Cerebellar nuclear complex (tissue), 1 donor: Measurements from ENCODE around the gene ABLIM2.

Experiments
- DNase-seq, 2 experiments: peaks; one replicate each; lab custom pipeline; 2025; lab: John Stamatoyannopoulos, UW

Gene ABLIM2

DNA sequence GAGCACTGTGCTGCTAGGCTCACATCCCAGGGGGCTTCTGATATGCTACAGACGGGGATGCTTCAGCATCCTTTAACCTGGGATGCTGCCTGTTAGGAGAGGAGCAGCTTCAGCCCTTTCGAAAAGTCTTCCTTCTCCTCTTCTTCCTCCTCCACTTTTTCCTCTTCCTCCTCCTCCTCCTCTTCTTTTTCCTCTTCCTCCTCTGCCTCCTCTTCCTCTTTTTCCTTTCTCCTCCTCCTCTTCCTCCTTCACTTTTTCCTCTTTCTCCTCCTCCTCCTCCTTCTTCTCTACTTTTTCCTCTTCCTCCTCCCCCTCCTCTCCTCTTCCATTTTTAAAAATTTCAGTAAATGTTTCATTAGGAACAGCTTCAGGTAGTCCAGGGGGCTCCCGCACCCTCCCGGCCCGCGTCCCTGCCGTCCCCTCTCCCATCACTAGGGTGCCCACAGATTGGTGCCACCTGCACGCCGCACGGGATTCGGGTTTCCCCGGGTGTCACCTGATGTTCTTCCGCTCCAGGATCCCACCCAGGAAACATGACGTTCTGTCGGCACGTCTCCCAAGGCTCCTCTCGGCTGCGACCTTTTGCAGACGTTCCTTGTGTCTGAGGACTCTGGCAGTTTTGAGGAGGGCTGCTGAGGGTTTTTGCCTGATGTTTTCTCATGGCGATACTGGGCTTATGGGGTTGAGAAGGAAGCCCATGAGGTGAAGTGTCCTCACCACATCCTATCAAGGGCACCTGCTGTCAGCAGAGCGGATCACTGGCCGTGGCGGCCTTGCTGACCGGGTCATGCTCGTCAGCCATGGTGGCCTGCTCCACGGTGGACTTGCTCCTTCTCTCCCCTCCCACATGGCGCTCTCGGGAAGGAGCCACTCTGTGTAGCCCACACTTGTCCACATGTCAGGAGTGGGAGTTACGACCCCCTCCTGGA is 135.6 kb downstream of the ABLIM2 start:
- DNase-seq, result no peak

DNA sequence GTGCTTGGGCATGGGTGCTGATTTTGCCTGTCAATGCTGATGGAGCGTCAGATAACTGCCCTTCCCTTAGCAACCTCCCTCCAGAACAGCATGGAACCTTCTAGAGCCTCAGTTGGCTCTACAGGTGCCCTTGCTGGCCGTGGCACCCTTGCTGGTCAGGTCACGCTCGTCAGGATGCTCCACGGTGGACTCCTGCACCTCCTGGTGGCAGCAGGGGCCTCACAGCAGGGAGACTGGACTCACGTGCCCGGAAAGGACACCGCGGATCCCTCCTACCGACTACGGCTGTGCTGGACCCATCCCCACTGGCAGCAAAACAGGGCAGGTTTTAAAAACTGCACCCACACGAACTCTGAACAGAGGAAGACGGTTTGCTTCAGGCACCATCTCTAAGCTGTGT is 136.8 kb downstream of the ABLIM2 start:
- DNase-seq, result no peak

DNA sequence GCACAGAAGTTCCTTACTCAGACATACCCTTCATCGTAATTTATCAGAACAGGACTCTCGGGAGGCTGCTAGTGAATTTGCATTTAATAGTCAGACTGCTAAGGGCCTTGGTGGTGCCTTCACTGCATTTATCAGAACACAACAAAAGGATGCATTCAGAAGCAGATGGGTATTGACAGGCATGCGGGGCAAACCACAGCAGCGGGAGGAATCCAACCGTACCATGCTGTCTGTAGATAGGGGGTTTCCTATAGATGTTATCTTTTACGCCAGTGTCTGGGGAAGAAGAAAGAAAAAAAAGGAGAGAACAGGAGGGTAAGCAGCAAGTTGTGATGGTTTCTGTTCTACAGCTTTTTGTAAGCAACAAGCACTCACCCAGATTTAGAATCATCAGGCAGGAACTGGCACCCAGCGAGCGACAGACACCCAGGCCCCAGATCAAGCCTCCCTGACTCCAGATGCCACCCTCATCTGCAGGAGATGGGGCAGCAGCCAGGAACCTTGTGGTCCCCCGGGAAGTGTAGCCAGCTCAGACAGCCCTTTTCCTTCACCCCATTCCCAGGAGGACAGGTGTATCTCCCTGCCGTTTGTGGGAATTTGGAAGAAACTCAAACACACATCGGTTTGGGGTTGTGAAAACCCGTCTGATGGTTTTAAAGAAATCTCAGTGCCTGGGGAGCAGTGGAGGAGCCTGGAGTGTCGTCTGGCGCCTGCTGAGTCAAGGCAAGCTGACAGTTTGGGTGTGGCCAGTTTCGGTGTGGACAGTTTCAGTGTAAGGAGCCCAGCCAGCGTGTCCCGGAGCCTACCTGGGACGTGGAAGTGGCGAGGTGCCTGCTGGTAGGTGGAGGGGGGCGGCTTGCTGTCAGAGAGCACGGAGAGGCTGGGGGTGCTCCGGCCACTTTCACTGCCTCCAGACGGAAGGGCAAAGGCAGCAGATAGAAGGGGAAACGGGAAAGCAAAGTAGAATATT is 138.9 kb downstream of the ABLIM2 start:
- DNase-seq, result no peak

DNA sequence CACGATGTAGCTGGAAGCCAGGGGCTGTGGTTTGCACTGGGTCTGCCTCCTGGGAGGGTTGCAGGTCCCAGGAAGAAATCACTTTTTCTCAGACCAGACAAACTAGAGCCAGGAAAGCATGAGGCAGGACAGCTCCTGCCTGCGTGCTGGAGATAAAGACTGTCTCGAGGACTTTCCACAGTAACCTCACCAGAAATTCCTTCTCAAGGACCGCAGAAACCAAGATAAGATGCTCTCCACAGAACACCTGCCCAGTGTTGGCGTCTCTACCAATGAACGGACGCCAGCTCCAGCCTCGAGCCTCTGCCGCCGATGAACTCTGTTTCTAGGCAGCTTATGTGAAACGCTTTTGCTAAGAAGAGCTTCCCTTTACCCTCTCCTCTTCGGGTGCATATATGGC is 142.1 kb downstream of the ABLIM2 start:
- DNase-seq, result no peak

DNA sequence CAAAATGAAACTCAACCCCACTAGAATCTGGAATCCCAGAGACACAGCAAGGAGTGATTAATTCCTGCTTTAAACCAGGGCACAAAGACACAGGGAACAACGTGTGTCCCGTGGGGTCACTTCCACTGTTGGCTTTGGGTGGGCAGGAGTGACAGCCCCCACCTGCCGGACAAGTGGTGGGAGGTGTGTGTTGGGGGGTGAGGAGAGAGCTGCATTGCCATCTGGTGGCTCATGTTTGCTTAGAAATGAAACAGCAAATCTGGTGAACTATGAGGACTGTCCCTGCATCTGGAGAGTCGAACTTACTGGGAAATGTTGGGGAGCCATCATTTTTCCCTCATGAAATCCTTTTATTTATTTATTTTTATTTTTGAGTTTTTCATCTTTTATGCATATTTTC is 143.1 kb downstream of the ABLIM2 start:
- DNase-seq, result no peak

DNA sequence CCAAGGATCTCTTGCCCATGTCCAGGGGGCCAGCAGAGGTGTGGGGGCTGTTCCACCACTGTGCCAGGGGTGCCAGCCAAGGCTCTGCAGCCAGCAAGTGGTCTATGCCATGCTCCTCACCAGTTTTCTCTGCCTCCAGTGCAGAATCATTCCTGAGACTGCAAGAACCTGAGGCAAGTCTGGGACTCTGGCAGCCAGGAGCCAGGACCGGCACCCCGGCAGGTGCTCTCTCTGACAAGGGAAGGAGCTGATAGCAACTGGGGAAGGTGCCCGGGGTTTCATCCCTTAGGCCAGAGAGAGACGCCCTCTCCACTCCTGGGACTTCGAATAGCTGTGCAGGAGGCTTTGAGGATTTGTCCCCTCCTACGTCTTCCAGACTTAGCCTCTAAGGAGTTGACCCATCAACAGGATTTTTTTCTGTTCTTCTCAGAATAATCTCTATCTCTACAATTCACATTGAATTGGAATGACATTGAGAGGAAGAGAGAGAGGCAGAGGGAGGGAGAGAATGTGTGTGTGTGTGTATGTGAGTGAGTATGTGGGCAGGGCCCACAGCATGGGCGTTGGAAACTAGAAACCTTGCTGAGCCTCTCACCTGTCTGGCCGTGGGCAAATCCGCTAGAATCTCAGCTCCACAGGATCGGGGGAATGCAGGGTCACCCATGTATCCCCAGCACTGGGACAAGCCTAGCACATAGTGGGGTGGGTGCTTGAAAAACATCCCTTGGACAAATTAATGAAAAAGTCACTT is 144.5 kb downstream of the ABLIM2 start:
- no peak for DNase-seq

DNA sequence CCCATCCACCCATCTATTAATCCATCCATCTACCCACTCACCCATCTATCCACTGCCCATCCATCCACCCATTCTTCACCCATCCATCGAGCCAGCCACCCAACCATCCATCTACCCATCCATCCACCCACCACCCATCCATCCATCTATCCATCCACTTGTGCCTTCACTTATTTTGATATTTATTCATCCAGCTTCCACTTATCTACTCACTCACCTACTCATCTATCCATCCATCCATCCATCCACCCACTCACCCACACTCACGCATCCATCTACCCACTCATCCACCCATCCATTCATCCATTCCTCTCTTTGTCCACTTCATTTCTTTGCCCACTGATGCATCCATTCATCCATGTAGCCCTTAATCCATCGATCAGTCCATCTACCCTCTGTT is 146.1 kb downstream of the ABLIM2 start:
- no peak for DNase-seq

DNA sequence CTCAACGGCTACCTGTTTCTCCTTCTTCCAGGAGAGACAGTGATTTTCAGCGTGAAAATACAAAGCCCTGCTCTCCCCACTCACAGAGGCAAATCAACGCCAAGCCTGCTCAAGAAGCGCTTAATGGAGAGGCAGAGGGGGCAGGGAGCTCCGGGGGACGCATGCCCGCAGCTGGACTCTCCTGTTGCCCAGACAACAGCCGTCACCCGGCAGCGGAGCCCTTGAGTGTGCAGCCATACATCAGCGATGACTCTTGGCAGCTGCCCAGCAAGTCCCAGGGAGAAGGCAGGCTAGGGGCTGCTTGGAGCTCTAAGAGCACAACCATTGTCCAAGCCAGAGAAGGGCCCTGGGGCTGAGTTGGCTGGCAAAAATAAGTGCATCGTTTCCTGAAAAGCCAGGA is 148.0 kb downstream of the ABLIM2 start:
- DNase-seq, result no peak

DNA sequence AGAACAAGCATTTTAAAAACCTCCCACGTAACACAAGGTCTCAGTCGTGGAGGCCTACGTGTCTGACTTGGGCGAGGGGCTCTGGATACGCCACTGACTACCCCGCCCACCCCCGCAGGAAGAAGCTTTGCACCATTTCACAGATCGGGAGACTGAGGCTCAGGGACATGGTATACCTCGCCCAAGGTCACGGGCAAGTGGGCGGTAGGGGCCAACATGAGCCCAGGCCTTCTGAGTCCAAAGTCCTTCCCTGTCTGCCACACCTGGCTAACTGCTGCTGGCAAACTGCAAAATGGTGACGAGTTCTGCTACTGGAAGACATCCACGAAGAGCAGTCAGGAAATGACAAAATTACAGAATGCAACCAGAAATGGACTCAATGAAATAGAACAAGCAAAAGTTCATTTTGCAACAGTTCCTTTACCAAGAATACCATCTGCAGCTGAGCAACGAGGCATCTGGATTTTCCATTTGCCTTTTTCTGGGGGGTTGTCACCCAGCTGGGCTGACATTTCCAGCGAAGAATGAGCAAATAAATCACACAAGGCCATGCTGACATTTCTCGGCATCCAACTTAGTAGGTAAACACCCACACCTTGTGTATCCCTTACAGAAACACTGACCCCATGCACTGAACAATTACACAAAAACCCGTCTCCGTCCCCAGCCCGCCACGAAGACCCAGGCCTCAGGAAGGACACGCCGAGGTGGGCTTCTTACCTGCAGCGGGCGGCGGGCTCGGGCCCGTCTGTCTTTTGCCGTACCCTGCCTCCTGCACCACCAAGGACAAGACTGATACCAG is 148.7 kb downstream of the ABLIM2 start:
- DNase-seq, result no peak

DNA sequence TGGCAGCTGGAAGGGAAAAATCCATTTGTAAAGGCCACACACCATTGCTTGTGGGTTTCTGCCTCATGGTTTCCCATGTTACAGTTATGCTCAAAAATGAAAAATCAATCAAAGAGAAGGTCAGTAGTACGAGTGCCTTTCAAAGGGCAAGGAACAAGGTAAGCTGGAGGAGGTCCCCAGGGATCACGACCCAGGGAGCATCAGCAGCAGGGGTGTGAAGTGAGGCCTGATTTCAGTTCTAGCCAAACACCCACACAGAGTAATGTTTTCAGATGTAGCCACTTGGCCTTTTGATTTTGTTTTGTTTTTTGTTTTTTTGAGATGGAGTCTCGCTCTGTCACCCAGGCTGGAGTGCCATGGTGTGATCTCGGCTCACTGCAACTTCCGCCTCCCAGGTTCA is 149.5 kb downstream of the ABLIM2 start:
- DNase-seq, result no peak

DNA sequence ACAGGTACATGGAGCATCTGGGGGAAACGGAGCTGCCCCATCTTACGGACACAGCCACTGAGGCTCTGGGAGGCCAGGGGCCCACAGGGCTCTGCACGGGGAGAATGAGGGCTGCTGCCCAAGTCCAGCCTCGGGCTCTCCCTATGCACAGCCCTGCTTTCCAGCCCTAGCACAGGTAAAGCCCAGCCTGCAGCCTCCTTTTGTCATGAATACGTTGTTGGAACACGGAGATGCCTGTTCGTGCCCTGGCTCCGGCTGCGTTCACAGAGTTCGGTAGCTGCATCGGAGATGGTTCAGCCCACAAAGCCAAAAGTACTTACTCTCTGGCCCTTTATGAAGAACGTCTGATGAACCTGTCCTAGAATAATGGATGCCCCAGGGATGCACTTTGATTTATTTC is 150.2 kb downstream of the ABLIM2 start:
- no peak for DNase-seq

DNA sequence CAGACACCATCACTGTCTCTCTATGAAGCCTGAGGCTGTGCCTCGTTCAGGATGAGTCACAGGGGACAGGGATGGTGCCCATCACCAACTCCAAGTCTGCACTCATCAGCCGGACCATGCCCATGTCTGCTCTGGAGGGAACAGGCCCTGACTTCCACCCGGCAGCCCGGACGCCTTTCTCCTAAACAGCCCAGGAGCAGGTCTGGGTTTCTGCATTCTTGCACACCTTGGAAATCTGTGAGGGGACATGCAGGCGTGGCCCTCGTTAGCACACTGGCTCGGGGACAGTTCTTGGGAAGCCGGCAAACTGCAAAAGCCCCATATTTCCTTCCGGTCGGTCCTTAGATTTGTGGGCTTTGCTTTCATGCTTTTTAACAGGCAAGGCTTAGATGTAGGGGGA is 151.0 kb downstream of the ABLIM2 start:
- no peak for DNase-seq

DNA sequence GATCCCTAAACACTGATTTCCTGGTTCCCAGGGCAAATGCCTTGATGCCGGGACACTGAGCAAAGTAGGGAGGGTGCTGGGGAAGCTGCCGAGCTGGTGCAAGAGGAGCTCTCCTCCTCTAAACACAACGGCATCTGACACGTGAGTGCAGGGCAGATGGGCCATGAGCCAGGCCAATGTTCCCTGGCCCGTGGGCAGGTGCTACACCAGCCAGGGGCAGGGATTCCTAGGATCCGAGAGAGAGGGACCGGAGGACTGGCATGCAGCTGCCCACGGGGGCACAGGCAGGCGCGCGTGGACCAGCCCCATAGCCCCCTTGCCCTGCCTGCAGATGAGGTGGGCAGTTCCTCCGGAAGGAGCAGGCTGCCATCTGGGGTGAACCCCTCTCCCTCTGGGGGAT is 152.1 kb downstream of the ABLIM2 start:
- no peak for DNase-seq

DNA sequence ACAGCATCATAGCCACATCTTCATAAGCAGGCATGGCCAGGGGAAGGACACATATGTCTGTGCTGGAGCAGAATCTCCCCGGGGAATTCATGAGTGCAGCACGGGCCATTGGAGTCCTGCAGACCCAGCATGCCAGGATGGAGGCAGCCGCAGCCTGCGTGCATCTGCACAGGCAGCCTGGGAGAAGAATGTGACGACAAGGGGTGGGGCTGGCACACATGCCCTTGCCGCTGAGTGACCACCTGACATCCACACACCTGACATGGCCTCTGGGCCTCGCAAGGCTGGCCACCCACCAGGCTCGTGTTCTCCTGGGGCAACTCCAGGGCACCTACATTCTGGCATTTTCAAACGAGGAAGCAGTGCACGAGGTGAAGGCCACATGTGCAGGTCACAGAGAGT is 152.8 kb downstream of the ABLIM2 start:
- DNase-seq, result no peak

DNA sequence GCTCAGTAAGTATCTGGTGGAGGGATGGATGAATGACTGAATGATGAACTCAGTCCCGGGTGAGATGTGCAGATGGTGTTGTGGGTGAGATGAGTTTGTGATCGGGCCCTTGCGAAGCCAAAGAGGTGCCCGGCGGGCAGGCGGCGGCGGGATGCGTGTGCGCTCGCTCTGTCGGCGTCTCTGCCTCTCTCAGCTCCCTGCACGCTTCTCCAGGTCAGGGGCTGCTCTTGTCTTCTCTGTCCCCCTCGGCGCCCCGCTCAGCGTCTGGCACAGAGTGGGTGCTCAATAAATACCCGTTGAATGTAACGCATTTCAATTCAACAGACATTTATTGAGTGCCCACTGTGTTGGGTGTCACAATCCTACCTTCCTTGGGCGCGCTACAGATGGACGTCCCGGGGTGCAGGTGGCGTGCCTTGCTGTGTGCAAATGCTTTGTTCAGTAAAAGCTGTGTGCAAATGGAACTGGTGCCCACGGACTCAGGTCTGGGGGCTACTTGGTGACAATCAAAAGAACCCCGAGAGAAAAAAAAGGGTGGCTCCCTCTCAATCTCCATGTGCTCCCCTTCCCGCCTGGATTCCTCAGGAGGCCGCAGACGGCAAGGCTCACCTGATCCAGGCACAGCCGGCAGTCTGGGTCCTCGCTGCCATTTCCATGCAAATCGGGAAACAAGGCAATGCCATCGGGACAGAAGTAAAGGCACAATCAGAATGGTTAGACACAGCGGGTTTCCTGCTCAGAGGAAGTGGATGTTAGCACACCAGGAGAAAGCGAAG is 153.4 kb downstream of the ABLIM2 start:
- DNase-seq, result no peak

DNA sequence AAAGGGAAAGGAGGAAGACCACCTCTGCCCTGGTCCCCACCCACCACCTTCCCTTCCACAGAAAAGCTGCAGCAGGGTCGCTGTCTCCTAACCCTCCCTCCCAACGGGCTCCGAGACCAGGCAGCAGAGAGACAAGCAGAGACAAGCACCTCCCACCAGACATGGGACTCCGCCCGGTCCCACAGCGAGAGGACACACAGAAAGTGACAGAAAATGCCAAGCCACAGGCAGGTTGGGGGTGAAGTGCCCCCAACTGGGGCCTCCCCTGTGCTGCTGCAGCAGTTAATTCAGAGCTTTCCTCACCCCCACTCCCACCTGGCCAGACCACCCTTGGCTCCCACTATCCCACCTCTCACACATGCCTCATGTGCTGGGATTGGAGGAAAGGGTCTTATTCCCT is 154.5 kb downstream of the ABLIM2 start:
- no peak for DNase-seq

DNA sequence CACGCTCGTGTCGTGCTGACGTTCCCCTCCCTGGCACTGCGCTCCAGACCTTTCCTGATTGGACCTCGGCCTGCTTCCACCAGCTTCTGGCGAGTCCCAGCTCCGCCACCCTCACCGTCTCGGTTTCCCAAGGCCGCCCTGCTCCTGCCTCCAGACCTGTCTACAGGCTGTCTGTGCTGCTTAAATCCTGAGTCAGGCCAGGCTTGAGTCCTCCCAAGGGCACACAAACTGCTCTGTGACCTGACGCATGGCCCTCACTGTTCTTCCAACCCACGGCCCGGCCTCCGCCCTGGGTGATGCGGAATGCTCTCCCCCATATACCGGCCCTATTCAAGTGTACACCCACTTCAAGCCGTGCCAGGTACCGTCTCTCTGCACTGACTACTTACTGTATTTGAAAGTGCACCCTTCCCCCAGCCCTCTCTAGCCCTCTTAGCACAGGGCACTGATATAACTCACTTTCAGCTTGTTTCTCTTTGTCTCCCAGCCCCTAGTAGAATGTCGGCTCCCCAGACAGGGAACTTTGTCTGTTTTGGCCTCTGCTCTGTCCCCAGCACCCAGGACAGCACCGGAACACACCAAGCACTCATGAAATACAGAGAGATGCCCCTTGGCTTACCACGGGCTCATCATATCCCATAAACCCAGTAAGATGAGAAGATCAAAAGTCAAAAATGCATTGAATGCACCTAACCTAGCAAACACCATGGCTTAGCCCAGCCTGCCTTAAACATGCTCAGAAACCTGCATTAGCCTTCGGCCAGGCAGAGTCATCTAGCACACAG is 155.9 kb downstream of the ABLIM2 start:
- no peak for DNase-seq

DNA sequence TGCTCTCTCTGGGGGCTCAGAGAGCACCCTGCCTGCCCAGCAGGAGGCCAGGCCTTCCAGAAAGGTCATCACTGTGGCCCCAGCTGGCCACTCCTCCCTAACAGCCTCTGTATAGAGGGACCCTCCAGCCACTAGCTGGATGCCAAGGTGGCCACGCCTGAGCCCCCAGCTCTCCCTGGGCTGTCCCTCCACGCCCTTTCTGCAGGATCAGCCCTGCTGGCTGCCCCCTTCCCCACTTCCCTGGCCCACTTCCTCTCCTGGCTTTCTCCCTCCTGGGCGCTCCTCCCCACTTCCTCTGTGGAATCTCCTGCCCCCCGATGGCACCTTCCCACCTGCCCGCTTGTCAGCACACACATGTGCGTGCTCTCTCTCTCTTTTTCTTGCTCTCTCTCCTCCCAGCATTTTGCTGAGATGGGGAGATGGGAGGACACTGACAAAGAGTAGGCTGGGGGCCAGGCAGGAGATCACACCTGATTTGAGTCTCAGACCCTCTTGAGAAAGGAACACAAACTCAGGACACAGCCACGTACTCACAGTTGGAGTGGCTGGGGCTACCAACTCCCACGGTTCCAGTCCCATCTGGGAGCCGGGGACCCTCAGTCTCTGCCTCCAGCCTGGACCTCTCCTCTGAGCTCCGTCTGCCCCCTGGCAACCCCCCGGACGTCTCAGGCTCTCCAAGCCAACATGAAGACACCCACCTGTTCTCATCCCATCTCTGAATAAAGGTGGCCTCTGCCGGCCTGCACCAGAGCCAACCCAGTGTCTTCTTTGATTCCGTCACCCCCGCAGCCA is 156.9 kb downstream of the ABLIM2 start:
- no peak for DNase-seq
